ENCODE data around the gene KHK.

The KHK gene

DNA sequence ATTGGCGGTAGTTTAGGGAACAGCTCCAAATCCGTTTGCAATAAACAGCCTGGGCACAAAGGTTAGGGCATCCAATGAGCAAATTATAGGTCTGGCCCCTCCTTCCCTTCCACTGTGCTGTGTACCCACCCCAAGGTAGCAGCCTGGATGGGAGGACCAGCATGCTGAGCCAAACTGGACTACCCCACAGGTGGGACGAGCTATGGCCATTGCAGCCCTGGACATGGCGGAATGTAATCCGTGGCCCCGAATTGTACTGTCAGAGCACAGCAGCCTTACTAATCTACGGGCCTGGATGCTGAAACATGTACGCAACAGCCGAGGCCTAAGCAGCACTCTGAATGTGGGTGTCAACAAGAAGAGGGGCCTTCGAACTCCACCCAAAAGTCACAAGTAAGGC is 28.4 kb upstream of the KHK start:
- in situ Hi-C loops (cut with MboI; ENCODE audit: low sequenced_read_pairs, unreplicated experiment), result no loop called here
- no peak for DNase-seq (ENCODE audit: low spot score)
- TF ChIP-seq, protein P1, sequence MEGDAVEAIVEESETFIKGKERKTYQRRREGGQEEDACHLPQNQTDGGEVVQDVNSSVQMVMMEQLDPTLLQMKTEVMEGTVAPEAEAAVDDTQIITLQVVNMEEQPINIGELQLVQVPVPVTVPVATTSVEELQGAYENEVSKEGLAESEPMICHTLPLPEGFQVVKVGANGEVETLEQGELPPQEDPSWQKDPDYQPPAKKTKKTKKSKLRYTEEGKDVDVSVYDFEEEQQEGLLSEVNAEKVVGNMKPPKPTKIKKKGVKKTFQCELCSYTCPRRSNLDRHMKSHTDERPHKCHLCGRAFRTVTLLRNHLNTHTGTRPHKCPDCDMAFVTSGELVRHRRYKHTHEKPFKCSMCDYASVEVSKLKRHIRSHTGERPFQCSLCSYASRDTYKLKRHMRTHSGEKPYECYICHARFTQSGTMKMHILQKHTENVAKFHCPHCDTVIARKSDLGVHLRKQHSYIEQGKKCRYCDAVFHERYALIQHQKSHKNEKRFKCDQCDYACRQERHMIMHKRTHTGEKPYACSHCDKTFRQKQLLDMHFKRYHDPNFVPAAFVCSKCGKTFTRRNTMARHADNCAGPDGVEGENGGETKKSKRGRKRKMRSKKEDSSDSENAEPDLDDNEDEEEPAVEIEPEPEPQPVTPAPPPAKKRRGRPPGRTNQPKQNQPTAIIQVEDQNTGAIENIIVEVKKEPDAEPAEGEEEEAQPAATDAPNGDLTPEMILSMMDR (IDR thresholded peaks at IDR 0.05; ENCODE audit: borderline replicate concordance, control extremely low read depth, extremely low read depth, insufficient read depth, missing control alignments), result no peak

DNA sequence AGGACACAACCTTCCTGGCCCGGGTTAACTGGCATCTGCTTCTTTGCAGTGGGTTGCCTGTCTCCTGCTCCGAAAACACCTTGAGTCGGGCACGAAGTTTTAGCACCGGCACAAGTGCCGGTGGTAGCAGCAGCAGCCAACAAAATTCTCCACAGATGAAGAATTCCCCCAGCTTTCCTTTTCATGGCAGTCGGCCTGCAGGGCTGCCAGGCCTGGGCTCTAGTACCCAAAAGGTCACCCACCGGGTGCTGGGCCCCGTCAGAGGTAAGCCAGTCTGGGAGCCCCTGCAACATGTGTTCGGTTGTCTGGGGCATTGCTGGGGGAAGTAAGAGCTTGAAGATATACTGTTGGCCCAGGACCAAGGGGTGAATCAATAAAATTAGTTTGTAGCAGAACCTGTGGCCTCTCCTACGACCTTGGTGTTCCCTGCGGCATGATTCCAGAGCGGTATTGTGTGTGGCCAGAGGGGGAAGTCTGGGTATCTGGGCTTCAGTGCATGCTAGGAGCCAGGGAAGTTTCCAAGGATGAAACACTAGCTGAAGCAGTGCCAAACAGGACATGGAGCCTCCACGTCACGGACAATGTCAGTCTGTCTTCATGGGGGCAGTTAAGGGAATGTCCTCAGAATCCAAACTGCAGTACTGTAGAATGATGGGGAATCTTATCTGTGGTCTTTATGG is 27.3 kb upstream of the KHK start:
- TF ChIP-seq, protein P1 (IDR thresholded peaks at IDR 0.05; ENCODE audit: borderline replicate concordance, control extremely low read depth, extremely low read depth, insufficient read depth, missing control alignments), result no peak
- no peak for DNase-seq (ENCODE audit: low spot score)
- in situ Hi-C loops (cut with MboI; ENCODE audit: low sequenced_read_pairs, unreplicated experiment), result no loop called here

DNA sequence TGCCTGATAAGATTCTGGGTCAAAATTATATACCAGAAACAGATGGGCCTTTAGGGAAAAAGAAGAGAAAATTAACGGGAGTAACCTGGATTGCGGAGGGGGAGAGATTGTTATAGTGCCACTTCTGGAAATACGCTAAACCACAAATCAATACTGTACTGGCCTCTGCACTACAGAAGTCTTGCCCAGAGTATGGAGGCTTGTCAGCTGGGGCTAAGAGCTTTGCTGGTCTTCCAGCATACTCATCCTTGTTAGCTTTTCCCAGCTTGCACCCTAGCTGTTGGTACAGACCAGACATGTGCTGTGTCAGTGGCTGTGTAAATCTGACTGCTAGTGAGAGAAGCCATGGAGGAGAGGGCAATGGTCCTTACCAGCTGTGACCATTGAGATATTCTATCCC is 26.2 kb upstream of the KHK start:
- TF ChIP-seq, protein P1 (IDR thresholded peaks at IDR 0.05; ENCODE audit: borderline replicate concordance, control extremely low read depth, extremely low read depth, insufficient read depth, missing control alignments), result no peak
- in situ Hi-C loops (cut with MboI; ENCODE audit: low sequenced_read_pairs, unreplicated experiment), result no loop called here
- DNase-seq (ENCODE audit: low spot score), result no peak

DNA sequence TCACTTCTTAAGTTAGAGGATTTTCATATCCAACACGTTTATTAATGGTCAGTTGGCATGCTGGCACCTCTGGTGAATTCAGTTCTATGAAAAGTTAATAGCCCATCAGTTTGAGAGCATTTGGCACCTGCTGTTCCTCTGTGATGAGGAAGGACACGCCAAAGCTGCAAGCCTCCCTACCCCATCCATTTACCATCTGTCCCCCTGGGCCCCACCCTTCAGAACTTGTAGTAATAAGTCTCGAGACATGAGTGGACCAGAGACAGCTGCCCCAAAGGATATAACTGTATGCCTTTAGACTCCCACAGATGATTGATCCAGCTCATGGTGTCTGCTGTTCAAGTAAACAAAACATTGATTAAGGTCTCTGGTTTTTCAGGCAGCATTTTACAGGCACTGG is 21.4 kb upstream of the KHK start:
- in situ Hi-C loops (cut with MboI; ENCODE audit: low sequenced_read_pairs, unreplicated experiment), result no loop called here
- TF ChIP-seq, protein P1 (IDR thresholded peaks at IDR 0.05; ENCODE audit: borderline replicate concordance, control extremely low read depth, extremely low read depth, insufficient read depth, missing control alignments), result no peak
- DNase-seq (ENCODE audit: low spot score), result no peak

DNA sequence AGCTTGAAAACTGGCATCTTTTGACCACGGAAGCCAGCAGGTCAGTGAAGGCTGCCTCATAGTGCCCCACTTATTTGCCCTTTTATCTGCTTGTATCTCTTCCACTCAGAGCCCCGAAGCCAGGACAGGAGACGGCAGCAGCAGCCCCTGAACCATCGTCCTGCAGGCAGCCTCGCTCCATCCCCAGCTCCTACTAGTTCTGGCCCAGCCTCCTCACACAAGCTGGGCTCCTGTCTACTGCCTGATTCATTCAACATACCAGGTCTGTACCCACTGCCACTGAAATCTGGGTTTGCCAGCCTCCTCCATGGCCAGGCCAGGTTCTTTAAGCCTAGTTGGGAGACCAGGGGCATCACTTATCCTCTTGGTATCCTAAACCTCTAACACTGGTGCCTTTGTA is 19.2 kb upstream of the KHK start:
- TF ChIP-seq, protein P1 (IDR thresholded peaks at IDR 0.05; ENCODE audit: borderline replicate concordance, control extremely low read depth, extremely low read depth, insufficient read depth, missing control alignments), result no peak
- in situ Hi-C loops (cut with MboI; ENCODE audit: low sequenced_read_pairs, unreplicated experiment), result no loop called here
- DNase-seq (ENCODE audit: low spot score), result no peak

DNA sequence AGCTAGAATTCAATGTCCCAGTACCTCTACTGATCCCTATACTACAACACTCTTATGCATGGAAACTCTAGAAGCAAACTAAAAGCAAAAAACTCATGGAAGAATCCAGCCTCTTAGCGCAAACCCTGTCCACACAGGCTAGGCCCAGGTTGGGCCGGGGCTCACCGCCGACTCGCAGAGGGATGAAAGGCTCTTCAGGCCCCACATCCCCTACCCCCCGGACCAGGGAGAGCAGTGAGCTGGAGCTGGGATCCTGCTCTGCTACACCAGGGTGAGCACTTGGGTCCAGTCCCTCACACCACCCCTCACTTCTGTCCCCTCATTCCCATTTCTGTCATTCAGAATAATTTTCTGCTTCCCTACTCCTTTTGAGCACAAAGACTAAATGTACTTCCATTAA is 17.1 kb upstream of the KHK start:
- in situ Hi-C loops (cut with MboI; ENCODE audit: low sequenced_read_pairs, unreplicated experiment), result no loop called here
- TF ChIP-seq, protein P1 (IDR thresholded peaks at IDR 0.05; ENCODE audit: borderline replicate concordance, control extremely low read depth, extremely low read depth, insufficient read depth, missing control alignments), result no peak
- DNase-seq (ENCODE audit: low spot score), result no peak

Data from GM13976 (cell line).